Psoas muscle (tissue), 8 donors: Measurements from ENCODE around the gene PCSK7. TPM values are rescaled to one million over a fixed set of nuclear protein-coding genes. Genes with fewer than 3 reads are reported as not detected.

Source experiments
- ATAC-seq, 4 donors: fragments of 200-7000 bp; cut with Tn5 transposase; one replicate each; pipeline ENCODE4 v1.9.1; 2020; ENCODE audit warnings: moderate library complexity in 3 of 4, mild to moderate bottlenecking in 2 of 4
- DNase-seq, 2 donors: peaks; one replicate each; pipeline ENCODE4 v3.0.0-alpha.2; 2020
- H3K27ac ChIP-seq: fragments of 200-600 bp; one replicate; pipeline ENCODE4 v1.8.0; 2022
- H3K27me3 ChIP-seq, 3 donors: fragments of 200-600 bp in 1 of 3; one replicate each; pipeline versions ENCODE4 v1.6.1 to v1.8.0; 2013 to 2022; ENCODE audit warnings: low read length in 2 of 3, mild to moderate bottlenecking in 2 of 3, moderate library complexity in 1 of 3; ENCODE audit not compliant: insufficient read depth in 3 of 3
- H3K36me3 ChIP-seq, 2 donors: fragments of 200-600 bp in 1 of 2; one replicate each; pipeline versions ENCODE4 v1.6.1 to v1.8.0; 2013 to 2022; ENCODE audit warnings: low read depth in 1 of 2, mild to moderate bottlenecking in 1 of 2, moderate library complexity in 1 of 2; ENCODE audit not compliant: insufficient read depth in 1 of 2
- H3K4me1 ChIP-seq: fragments of 200-600 bp; one replicate; pipeline ENCODE4 v1.8.0; 2022
- H3K4me3 ChIP-seq: fragments of 200-600 bp; one replicate; pipeline ENCODE4 v1.8.0; 2022; ENCODE audit warnings: mild to moderate bottlenecking
- H3K9me3 ChIP-seq: fragments of 200-600 bp; one replicate; pipeline ENCODE4 v1.8.0; 2022
- WGBS, 3 donors: extraction: QIAGEN DNeasy Blood & Tissue Kit; methylation state at CpG; one replicate each; pipeline versions ENCODE4 v1.1.6 to v1.1.7; 2013; 5-methylcytosine and 5-hydroxymethylcytosine counted together
- intact Hi-C, 2 donors: fragments of 100-400 bp; cut with DNase I; formaldehyde crosslinking; loops; one replicate each; pipeline versions ENCODE4 v1.11.0 to v1.14.2; 2022
- polyA plus RNA-seq, 3 donors: library from polyadenylated mRNA; stranded (reverse); fragments of 200-250 nt; gene quantifications; one replicate each; pipeline ENCODE4 v1.2.3, GENCODE V29; 2013
- total RNA-seq, 4 donors: library from RNA; stranded (reverse); fragmentation: NEBNext Ultra II Directional in 2 of 4; extraction: Animal tissue kit (Norgen Biotek cat#: 25700) in 2 of 4; gene quantifications; one replicate each; pipeline versions ENCODE4 v1.2.1 to v1.2.4, GENCODE V29; 2021 to 2023
- TF ChIP-seq, protein P1 (sequence below): fragments of 200-600 bp; IDR thresholded peaks from one replicate; pipeline ENCODE4 v1.8.0; 2022; ENCODE audit warnings: antibody characterized with exemption
- donor health status: healthy with polysubstance abuse.
- donor health status: DM: no; HTN: no; CAD: no; lungs with moderate emphysema.
- donor health status: Bipolar disorder and iron deficiency.
- donor health status: healthy.
- donor health status: DM: yes; HTN: yes; CAD: no.
- donor health status: DM: no; HTN: no; CAD: no.
- donor health status: DM: no; HTN: no; CAD: no.
- donor health status: DM: yes; HTN: yes; CAD: no.

The PCSK7 gene
- total and polyA plus RNA-seq, 7 donors: 9.9 to 23.6 (median 17.5) TPM

DNA sequence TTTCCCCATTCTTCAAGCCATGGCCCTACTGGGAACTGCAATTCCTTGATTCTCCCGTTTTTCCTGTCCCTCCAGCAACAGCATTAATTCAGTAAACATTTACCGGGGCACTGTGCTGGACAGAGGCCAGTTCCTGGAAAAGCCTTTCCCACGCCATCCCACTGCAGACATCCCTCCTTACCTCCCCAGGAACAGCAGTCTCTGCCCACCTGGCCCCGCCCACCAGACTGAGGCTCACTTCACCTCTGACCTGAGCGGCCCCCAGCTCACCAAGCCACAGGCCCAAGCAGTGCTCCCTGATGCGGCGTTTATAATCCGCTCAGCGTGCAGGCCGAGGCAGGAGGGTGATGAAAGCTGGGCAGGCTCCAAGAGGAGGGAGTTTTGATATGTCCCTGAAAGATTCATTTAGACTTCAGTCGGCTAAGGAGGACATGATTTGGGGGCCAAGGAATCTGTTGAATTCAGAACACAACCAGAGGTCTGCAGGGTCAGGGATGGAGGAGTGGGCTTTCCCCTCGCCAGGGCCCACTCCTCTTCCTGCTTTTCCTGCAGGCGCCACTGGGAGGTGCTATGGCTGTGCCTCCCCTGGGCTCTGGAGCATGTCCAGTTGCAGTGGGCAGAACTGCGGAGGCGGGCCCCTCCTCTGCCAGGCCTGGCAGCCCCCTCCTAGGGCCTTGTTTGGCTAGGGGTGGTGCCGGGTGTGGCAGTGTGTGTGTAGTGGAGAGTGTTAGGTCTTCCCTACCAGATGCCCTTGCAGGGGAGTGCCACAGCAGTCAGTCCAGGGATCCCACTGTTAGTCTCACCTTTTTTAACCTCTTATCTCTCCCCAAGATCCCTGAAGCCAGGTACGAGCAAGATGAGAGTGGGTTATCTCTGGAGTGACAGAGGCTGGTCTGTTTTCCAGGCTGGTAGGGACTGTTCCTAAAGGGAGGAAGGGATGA, 34.1 kb downstream of the PCSK7 start:
- peak overlapping the region; percentile 58 for H3K4me3 ChIP-seq
- H3K27me3 ChIP-seq: no peaks in the 10 kb centered on the region
- peaks cover 0 to 30% of the 10 kb centered on the region in 2 donors for H3K36me3 ChIP-seq
- 63 to 73% (median 70%) methylated on average over 16 to 17 of the region's 17 CpGs for WGBS, 3 donors
- ATAC-seq (no peak), DNase-seq (peak in 1 of 2 donors; percentile 48)
- intact Hi-C loops: no loop called here
- no peaks in the 10 kb centered on the region for H3K9me3 ChIP-seq
- H3K27ac ChIP-seq: peak overlapping the region; percentile 56
- H3K4me1 ChIP-seq: no peaks in the 10 kb centered on the region
- TF ChIP-seq, protein P1, sequence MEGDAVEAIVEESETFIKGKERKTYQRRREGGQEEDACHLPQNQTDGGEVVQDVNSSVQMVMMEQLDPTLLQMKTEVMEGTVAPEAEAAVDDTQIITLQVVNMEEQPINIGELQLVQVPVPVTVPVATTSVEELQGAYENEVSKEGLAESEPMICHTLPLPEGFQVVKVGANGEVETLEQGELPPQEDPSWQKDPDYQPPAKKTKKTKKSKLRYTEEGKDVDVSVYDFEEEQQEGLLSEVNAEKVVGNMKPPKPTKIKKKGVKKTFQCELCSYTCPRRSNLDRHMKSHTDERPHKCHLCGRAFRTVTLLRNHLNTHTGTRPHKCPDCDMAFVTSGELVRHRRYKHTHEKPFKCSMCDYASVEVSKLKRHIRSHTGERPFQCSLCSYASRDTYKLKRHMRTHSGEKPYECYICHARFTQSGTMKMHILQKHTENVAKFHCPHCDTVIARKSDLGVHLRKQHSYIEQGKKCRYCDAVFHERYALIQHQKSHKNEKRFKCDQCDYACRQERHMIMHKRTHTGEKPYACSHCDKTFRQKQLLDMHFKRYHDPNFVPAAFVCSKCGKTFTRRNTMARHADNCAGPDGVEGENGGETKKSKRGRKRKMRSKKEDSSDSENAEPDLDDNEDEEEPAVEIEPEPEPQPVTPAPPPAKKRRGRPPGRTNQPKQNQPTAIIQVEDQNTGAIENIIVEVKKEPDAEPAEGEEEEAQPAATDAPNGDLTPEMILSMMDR: peak; percentile 21

- Histone ChIP-seq H3K36me3 (peaks cover 0 to 38% of the 10 kb centered on the region in 2 donors), H3K4me1 (no peaks in the 10 kb centered on the region), H3K27me3 (no peaks in the 10 kb centered on the region), H3K4me3 (no peak overlapping the region), H3K9me3 (no peaks in the 10 kb centered on the region), H3K27ac (no peak overlapping the region)
- peak in 1 of 2 donors; percentile 26 for DNase-seq
- 95 to 97% (median 96%) methylated on average over 7 of the region's 7 CpGs for WGBS, 3 donors
- intact Hi-C loops: no loop called here
- TF ChIP-seq, protein P1: no peak
- no peak for ATAC-seq
Observed at GRCh38 chr11:117197006-117197405, 34.9 kb downstream of the PCSK7 start.

DNA sequence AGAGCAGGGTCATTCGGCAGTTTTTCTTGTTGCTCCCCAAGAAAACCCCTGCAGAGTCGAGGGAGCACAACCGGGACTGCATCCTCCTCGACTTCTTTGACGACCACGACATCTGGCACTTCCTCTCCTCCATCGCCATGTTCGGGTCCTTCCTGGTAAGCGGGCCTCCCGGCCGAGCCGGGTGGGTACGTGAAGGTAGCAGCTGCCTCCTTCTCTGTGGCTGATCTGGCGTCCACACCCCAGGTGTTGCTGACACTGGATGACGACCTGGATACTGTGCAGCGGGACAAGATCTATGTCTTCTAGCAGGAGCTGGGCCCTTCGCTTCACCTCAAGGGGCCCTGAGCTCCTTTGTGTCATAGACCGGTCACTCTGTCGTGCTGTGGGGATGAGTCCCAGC, 36.1 kb downstream of the PCSK7 start:
- no peak overlapping the region for H3K27ac ChIP-seq
- intact Hi-C loops: no loop called here
- no peaks in the 10 kb centered on the region for H3K4me1 ChIP-seq
- peak in 1 of 2 donors; percentile 38 for DNase-seq
- H3K9me3 ChIP-seq: no peaks in the 10 kb centered on the region
- peaks cover 0 to 51% of the 10 kb centered on the region in 2 donors for H3K36me3 ChIP-seq
- TF ChIP-seq, protein P1: no peak
- H3K27me3 ChIP-seq: no peaks in the 10 kb centered on the region
- 90 to 92% (median 92%) methylated on average over 19 of the region's 19 CpGs for WGBS, 3 donors
- H3K4me3 ChIP-seq: no peak overlapping the region
- no peak for ATAC-seq

DNA sequence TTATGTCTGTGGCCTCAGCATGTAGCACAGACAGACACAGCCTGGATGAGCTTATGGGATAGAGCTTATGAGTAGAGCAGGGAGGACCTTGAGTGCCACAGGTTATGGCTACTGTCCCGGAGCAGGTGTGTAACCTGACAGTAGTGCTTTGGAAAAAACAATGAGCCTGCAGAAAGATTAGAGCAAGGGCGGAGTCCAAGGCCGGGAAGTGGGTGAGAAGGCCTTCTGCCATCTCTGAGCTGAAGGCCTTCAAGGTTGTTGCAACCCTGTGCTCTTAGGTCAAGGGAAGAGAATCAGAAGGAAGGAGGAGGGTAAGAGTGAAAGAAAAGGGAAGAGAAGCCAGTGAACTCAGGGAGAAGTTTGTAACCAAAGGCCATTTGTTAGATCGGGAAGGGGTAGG, 36.6 kb downstream of the PCSK7 start:
- Histone ChIP-seq H3K4me1 (no peaks in the 10 kb centered on the region), H3K4me3 (no peak overlapping the region), H3K9me3 (no peaks in the 10 kb centered on the region), H3K36me3 (peaks cover 0 to 55% of the 10 kb centered on the region in 2 donors), H3K27ac (no peak overlapping the region), H3K27me3 (no peaks in the 10 kb centered on the region)
- DNase-seq (no peak), ATAC-seq (no peak)
- intact Hi-C loops: no loop called here
- 91 to 97% (median 91%) methylated on average over 4 of the region's 4 CpGs for WGBS, 3 donors
- TF ChIP-seq, protein P1: no peak
